D721Med (cell line): Measurements from ENCODE around the gene ELK4.

ENCODE experiments used
- DNase-seq: peaks from one replicate; pipeline ENCODE4 v3.0.0; 2011; ENCODE audit warnings: low spot score; ENCODE audit not compliant: insufficient read length
- FAIRE-seq: peaks from 2 replicates; lab custom pipeline; 2011; peaks lifted over from hg19 to GRCh38; lab: Jason Lieb, UNC
- TF ChIP-seq, protein P1 (sequence below): IDR thresholded peaks from 2 replicates; pipeline ENCODE4 v1.5.1; 2012; ENCODE audit warnings: mild to moderate bottlenecking, control low read depth; ENCODE audit not compliant: insufficient read depth; ENCODE audit errors: missing control alignments

Gene ELK4

DNA sequence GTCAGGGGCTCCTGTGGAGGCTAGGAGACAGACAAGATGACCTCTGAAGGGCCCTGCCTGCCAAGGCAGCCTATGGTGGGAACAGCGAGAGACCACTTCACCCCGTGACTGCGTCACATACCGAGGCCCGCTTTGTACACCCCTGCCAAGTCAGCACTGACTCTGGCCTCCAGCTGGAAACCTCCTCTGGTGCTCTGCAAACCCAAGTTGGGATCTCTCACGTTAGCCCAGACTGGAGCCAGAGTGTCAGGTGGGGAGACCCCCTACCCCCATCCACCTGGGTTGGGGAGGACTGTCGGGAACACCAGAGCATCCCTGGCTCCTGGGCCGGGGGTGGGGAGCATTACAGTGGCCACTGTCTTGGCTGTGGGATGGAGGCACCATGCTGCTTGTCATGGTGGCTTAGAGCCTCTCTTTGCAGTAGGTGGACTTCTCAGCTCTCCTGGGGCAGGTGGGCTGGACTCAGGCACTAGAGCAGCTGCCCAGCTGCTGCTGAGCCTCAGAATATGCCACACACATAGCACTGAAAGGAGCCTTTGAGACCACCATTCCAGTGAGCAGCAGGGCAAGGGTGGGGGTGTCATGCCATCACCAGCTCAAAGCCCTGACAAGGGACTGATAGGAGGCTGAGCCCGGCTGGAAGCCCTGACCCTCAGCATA, 50.4 kb downstream of the ELK4 start:
- no peak for FAIRE-seq
- DNase-seq: no peak
- TF ChIP-seq, protein P1, sequence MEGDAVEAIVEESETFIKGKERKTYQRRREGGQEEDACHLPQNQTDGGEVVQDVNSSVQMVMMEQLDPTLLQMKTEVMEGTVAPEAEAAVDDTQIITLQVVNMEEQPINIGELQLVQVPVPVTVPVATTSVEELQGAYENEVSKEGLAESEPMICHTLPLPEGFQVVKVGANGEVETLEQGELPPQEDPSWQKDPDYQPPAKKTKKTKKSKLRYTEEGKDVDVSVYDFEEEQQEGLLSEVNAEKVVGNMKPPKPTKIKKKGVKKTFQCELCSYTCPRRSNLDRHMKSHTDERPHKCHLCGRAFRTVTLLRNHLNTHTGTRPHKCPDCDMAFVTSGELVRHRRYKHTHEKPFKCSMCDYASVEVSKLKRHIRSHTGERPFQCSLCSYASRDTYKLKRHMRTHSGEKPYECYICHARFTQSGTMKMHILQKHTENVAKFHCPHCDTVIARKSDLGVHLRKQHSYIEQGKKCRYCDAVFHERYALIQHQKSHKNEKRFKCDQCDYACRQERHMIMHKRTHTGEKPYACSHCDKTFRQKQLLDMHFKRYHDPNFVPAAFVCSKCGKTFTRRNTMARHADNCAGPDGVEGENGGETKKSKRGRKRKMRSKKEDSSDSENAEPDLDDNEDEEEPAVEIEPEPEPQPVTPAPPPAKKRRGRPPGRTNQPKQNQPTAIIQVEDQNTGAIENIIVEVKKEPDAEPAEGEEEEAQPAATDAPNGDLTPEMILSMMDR: no peak

DNA sequence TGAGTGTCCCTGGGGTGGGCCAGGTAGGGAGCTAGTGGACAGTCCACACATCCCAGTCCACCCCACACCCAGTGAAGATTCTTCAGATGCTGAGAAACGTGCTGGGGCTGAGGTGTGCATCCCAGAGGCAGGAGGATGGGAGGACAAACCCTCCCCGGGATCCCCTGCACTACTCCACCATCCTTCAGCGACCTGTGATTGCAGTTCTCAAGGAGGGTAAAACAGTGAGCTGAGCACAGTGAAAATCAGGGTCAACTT, 51.0 kb downstream of the ELK4 start:
- TF ChIP-seq, protein P1: no peak
- no peak for DNase-seq
- no peak for FAIRE-seq

DNA sequence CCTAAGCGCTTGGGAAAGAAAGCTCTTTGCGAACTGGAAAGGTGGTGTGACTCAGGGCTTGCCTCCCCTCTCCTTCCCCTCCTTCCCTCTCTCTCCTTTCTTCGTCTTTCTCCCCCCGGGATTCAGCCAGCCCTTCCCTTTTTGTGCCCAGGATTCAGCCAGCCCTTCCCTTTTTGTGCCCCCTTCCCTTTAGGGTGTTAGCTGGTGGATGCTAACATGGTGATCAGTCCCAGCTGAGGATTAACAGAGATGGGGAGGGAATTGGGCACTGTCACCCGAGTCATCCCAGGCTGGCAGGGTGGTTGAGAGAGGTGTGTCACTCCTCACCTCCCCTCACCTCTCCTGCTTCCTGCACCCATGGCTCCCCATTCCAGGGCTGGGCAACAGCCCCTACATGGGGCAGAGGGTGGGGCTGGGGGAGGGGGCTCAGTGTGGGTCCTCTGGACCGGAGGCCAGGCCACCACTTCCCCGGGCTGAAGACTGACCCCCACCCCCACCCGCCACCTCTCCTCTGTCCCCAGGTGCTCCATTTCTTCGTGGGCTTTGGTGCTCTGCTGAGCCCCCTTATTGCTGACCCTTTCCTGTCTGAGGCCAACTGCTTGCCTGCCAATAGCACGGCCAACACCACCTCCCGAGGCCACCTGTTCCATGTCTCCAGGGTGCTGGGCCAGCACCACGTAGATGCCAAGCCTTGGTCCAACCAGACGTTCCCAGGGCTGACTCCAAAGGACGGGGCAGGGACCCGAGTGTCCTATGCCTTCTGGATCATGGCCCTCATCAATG, 51.5 kb downstream of the ELK4 start:
- no peak for DNase-seq
- FAIRE-seq: no peak

DNA sequence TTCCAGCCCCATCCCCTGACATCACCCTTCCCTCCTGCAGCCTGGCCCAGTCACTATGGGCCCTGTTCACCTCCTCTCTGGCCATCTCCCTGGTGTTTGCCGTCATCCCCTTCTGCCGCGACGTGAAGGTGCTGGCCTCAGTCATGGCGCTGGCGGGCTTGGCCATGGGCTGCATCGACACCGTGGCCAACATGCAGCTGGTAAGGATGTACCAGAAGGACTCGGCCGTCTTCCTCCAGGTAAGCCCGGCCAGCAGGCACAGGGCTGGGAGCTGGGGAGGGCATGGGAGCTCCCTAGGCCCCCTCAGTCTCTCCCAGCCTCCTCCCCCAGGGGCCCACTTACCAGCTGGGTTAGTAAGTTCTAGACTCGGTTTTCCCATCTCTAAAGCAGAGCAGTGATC, 52.1 kb downstream of the ELK4 start:
- DNase-seq (no peak), FAIRE-seq (no peak)
- TF ChIP-seq, protein P1: no peak

More for the DNA sequence above, 51.5 kb downstream of the ELK4 start:
- TF ChIP-seq, protein P1: no peak

DNA sequence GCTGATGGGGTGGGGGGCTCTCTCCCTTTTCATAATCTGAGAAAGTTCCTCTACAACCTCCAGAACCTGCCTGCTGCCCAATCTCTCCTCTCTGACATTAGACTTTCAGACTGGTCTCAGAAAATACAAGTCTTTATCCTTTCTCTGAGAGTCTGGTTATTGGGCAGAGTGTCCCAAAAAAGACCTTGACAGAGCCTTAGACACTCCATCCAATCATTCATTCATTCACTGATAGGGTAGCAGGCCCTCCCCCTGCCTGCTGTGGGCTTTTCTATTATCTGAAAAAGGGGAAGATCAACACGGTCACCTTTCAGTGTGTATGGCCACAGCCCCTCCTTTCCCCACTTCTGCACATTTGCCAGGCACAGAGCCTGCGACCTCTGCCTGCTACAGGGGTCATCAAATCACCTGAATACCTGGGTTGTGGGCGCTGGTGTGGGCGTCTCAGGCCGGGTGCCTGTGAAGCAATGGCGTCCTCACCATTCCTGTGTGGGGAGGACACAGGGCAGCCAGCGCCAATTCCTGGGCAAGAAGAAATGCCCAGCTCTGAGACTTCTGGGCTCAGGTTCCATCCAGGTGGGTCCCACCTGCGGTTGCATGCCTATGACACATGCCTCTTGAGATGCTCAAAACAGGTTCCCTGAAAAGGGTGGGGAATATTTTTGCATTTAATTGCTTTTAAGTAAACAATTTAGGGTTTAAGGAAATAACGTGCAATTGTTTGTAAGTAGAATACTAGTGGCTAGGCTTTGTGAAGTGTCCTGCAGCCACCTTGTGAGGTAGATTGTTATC, 52.8 kb downstream of the ELK4 start:
- DNase-seq (no peak), FAIRE-seq (no peak)
- TF ChIP-seq, protein P1: no peak

DNA sequence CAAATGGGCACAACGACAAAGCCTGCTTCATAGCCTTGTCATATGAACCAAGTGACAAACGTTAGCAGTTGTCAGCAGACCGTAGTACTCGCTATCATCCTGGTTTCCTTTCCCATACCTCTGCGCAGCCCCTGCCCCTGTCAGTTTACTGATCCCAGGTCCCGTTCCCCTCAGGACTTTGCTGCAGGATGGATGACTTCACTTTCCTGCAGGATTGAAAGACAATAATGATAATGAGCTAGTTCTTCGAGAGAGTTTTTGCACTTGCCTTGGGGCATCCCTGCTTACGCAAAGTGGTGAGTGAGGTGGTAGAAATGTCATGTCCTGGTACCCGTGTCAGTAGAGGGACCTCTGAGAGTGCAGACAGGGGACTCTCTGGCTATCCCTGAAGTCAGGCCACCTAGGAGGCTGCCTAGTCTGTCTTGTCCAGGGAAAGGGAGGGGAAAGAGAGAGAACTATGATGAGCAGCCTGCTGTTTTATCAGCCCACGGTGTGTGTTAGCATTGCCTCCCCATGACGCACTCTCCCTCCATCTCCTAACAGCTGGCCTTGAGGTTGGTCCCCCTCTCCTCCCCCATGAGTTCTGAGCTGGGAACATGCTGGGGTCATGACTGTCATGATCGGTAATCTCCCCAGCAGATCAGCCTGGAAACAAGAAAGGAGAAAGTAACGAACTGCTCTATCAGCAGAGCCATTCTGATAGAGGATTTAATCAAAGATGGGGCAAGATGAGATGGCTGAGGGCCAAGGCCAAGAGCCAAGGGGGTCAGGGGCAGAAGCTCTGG, 53.7 kb downstream of the ELK4 start:
- DNase-seq (no peak), FAIRE-seq (no peak)
- TF ChIP-seq, protein P1: no peak
